Measurements from ENCODE around the gene ESPNL.
A peak's percentile ranks its signal among the peaks of the same experiment; 100 is the strongest.

ESPNL gene

DNA sequence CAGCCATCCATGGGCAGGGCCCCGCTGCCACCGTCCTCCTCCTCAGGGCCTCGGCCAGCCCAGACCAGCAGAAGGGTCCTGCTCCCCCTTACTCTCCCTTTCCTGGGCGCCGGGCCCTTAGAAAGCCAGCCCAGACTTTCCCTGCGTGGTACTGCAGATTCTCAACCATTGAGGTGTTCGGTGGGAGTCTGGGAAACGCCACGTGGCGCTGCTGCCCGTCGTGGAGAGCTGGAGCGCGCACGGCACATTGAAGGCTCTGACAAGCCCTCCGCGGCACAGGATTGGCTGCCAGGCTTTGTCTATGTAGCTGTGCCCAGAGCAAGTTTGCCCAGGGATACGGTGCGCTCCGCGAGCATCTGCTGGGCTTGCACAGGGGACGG lies 27.9 kb downstream of the ESPNL start:
- no peaks in the 10 kb centered on the region for H3K36me3 ChIP-seq (ENCODE audit: control insufficient read depth in 5 of 5, insufficient read depth in 5 of 5, low read length in 5 of 5)
- H3K27me3 ChIP-seq (ENCODE audit: control insufficient read depth in 5 of 5, insufficient read depth in 4 of 5, low read length in 5 of 5) = peaks cover 0 to 4% (median 0%) of the 10 kb centered on the region in 5 donors
- H3K4me3 ChIP-seq (ENCODE audit: low read depth in 1 of 5, low read length in 5 of 5) = peak overlapping the region in 1 of 5 donors; percentile 17
- no peak overlapping the region for H3K27ac ChIP-seq (ENCODE audit: low read depth, low read length)
- no peak overlapping the region for H3K9ac ChIP-seq (ENCODE audit: low read length in 5 of 5)
- no peaks in the 10 kb centered on the region for H3K9me3 ChIP-seq (ENCODE audit: control insufficient read depth in 5 of 5, low read length in 5 of 5)
- H3K4me1 ChIP-seq (ENCODE audit: control insufficient read depth in 5 of 5, insufficient read depth in 5 of 5, low read length in 5 of 5) = peaks cover 0 to 14% (median 5%) of the 10 kb centered on the region in 5 donors

DNA sequence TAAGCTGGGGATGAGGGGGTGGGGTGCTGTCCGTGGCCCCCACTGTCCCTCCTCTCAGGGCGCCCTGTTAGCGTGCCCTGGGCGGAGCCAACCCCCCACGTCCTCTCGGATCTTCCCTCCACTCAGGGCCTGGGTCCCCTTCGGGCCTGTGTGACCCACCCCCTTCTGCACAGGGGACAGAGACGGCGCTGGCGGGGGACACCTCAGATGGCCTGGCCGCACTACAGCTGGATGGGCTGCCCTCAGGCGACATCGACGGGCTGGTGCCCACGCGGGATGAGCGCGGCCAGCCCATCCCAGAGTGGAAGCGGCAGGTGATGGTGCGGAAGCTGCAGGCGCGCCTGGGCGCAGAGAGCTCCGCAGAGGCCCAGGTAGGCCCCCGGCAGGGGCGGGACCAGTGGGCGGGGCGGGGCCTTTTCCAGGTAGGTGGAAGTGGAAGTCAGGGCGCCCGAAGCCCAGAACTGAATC lies 28.4 kb downstream of the ESPNL start:
- Histone ChIP-seq H3K4me3 (ENCODE audit: low read depth in 1 of 5, low read length in 5 of 5) (no peak overlapping the region), H3K27me3 (ENCODE audit: control insufficient read depth in 5 of 5, insufficient read depth in 4 of 5, low read length in 5 of 5) (peaks cover 0 to 2% (median 0%) of the 10 kb centered on the region in 5 donors), H3K9ac (ENCODE audit: low read length in 5 of 5) (no peak overlapping the region), H3K4me1 (ENCODE audit: control insufficient read depth in 5 of 5, insufficient read depth in 5 of 5, low read length in 5 of 5) (peaks cover 0 to 14% (median 5%) of the 10 kb centered on the region in 5 donors), H3K27ac (ENCODE audit: low read depth, low read length) (no peak overlapping the region), H3K36me3 (ENCODE audit: control insufficient read depth in 5 of 5, insufficient read depth in 5 of 5, low read length in 5 of 5) (no peaks in the 10 kb centered on the region), H3K9me3 (ENCODE audit: control insufficient read depth in 5 of 5, low read length in 5 of 5) (no peaks in the 10 kb centered on the region)

GRCh38 chr2:238129166-238130010 lies 29.2 kb downstream of the ESPNL start:
- peaks cover 0 to 14% (median 5%) of the 10 kb centered on the region in 5 donors for H3K4me1 ChIP-seq (ENCODE audit: control insufficient read depth in 5 of 5, insufficient read depth in 5 of 5, low read length in 5 of 5)
- H3K4me3 ChIP-seq (ENCODE audit: low read depth in 1 of 5, low read length in 5 of 5) = no peak overlapping the region
- no peaks in the 10 kb centered on the region for H3K9me3 ChIP-seq (ENCODE audit: control insufficient read depth in 5 of 5, low read length in 5 of 5)
- no peaks in the 10 kb centered on the region for H3K36me3 ChIP-seq (ENCODE audit: control insufficient read depth in 5 of 5, insufficient read depth in 5 of 5, low read length in 5 of 5)
- H3K27me3 ChIP-seq (ENCODE audit: control insufficient read depth in 5 of 5, insufficient read depth in 4 of 5, low read length in 5 of 5) = peaks cover 0 to 2% (median 0%) of the 10 kb centered on the region in 5 donors
- H3K9ac ChIP-seq (ENCODE audit: low read length in 5 of 5) = no peak overlapping the region
- no peak overlapping the region for H3K27ac ChIP-seq (ENCODE audit: low read depth, low read length)

- Histone ChIP-seq H3K9me3 (ENCODE audit: control insufficient read depth in 5 of 5, low read length in 5 of 5) (no peaks in the 10 kb centered on the region), H3K9ac (ENCODE audit: low read length in 5 of 5) (no peak overlapping the region), H3K36me3 (ENCODE audit: control insufficient read depth in 5 of 5, insufficient read depth in 5 of 5, low read length in 5 of 5) (no peaks in the 10 kb centered on the region), H3K4me1 (ENCODE audit: control insufficient read depth in 5 of 5, insufficient read depth in 5 of 5, low read length in 5 of 5) (peaks cover 0 to 14% (median 5%) of the 10 kb centered on the region in 5 donors), H3K4me3 (ENCODE audit: low read depth in 1 of 5, low read length in 5 of 5) (no peak overlapping the region), H3K27me3 (ENCODE audit: control insufficient read depth in 5 of 5, insufficient read depth in 4 of 5, low read length in 5 of 5) (peaks cover 0 to 2% (median 0%) of the 10 kb centered on the region in 5 donors), H3K27ac (ENCODE audit: low read depth, low read length) (no peak overlapping the region)
Observed at GRCh38 chr2:238130111-238130695, 30.1 kb downstream of the ESPNL start.

- Histone ChIP-seq H3K27ac (ENCODE audit: low read depth, low read length) (no peak overlapping the region), H3K27me3 (ENCODE audit: control insufficient read depth in 5 of 5, insufficient read depth in 4 of 5, low read length in 5 of 5) (peaks cover 0 to 2% (median 0%) of the 10 kb centered on the region in 5 donors), H3K4me3 (ENCODE audit: low read depth in 1 of 5, low read length in 5 of 5) (no peak overlapping the region), H3K9me3 (ENCODE audit: control insufficient read depth in 5 of 5, low read length in 5 of 5) (no peaks in the 10 kb centered on the region), H3K9ac (ENCODE audit: low read length in 5 of 5) (no peak overlapping the region), H3K36me3 (ENCODE audit: control insufficient read depth in 5 of 5, insufficient read depth in 5 of 5, low read length in 5 of 5) (no peaks in the 10 kb centered on the region), H3K4me1 (ENCODE audit: control insufficient read depth in 5 of 5, insufficient read depth in 5 of 5, low read length in 5 of 5) (peaks cover 0 to 14% (median 5%) of the 10 kb centered on the region in 5 donors)
Observed at GRCh38 chr2:238130696-238131628, 30.8 kb downstream of the ESPNL start.

GRCh38 chr2:238131761-238132462 lies 31.8 kb downstream of the ESPNL start:
- H3K4me3 ChIP-seq (ENCODE audit: low read depth in 1 of 5, low read length in 5 of 5) = no peak overlapping the region
- H3K27me3 ChIP-seq (ENCODE audit: control insufficient read depth in 5 of 5, insufficient read depth in 4 of 5, low read length in 5 of 5) = peaks cover 0 to 2% (median 0%) of the 10 kb centered on the region in 5 donors
- no peaks in the 10 kb centered on the region for H3K9me3 ChIP-seq (ENCODE audit: control insufficient read depth in 5 of 5, low read length in 5 of 5)
- peaks cover 0 to 22% (median 9%) of the 10 kb centered on the region in 5 donors for H3K4me1 ChIP-seq (ENCODE audit: control insufficient read depth in 5 of 5, insufficient read depth in 5 of 5, low read length in 5 of 5)
- no peak overlapping the region for H3K27ac ChIP-seq (ENCODE audit: low read depth, low read length)
- H3K9ac ChIP-seq (ENCODE audit: low read length in 5 of 5) = no peak overlapping the region
- no peaks in the 10 kb centered on the region for H3K36me3 ChIP-seq (ENCODE audit: control insufficient read depth in 5 of 5, insufficient read depth in 5 of 5, low read length in 5 of 5)

DNA sequence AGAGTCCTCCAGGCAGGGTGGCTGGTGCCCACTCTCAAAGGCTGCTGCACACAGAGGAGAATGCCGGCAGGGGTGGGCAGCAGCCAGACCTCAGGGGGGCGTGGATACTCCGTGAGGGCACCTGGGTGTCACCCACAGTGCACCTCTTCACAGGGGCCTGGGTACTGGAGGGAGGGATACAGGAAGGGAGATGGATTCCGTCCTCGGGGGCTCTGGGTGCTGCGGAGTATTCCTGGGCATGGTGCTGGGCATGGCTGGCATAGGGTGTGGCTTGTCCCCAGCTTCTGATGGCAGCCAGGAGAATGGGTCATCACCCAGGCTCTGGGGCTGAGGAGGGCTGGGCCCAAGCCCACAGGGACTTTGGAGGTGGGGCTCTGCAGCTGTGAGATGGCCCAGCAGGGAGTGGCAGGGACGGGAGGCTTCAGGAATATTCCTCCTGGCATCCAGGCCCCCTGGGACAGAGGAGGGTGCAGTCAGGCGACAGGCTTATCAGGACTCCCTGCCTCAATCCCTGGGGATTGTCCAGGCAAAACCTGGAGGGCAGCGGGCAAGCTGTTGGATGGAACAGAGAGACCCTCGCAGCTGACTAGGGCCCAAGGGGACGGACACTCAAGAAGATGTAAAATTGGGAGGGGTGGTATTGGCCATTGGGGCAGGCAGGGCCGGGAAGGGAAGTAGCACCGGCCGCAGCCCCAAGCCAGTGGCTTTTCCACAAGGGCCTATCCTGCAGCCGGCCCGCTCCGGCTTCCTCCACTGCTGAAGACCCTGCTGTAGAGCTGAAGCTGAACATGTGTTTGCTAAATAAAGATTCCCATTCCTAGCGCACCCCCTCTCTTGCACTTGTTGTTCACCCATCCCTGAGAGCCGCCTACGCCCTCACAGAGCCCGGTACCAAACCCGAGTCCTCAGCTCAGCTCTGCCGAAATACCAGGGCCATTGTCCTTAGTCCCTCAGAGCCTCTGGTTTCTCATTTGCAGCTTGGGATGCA lies 32.6 kb downstream of the ESPNL start:
- no peak overlapping the region for H3K4me3 ChIP-seq (ENCODE audit: low read depth in 1 of 5, low read length in 5 of 5)
- no peak overlapping the region for H3K9ac ChIP-seq (ENCODE audit: low read length in 5 of 5)
- peaks cover 0 to 2% (median 0%) of the 10 kb centered on the region in 5 donors for H3K27me3 ChIP-seq (ENCODE audit: control insufficient read depth in 5 of 5, insufficient read depth in 4 of 5, low read length in 5 of 5)
- peaks cover 0 to 20% (median 9%) of the 10 kb centered on the region in 5 donors for H3K4me1 ChIP-seq (ENCODE audit: control insufficient read depth in 5 of 5, insufficient read depth in 5 of 5, low read length in 5 of 5)
- no peak overlapping the region for H3K27ac ChIP-seq (ENCODE audit: low read depth, low read length)
- H3K9me3 ChIP-seq (ENCODE audit: control insufficient read depth in 5 of 5, low read length in 5 of 5) = no peaks in the 10 kb centered on the region
- H3K36me3 ChIP-seq (ENCODE audit: control insufficient read depth in 5 of 5, insufficient read depth in 5 of 5, low read length in 5 of 5) = no peaks in the 10 kb centered on the region

- peaks cover 0 to 26% (median 18%) of the 10 kb centered on the region in 5 donors for H3K4me1 ChIP-seq (ENCODE audit: control insufficient read depth in 5 of 5, insufficient read depth in 5 of 5, low read length in 5 of 5)
- no peak overlapping the region for H3K4me3 ChIP-seq (ENCODE audit: low read depth in 1 of 5, low read length in 5 of 5)
- no peaks in the 10 kb centered on the region for H3K9me3 ChIP-seq (ENCODE audit: control insufficient read depth in 5 of 5, low read length in 5 of 5)
- H3K36me3 ChIP-seq (ENCODE audit: control insufficient read depth in 5 of 5, insufficient read depth in 5 of 5, low read length in 5 of 5) = no peaks in the 10 kb centered on the region
- H3K27me3 ChIP-seq (ENCODE audit: control insufficient read depth in 5 of 5, insufficient read depth in 4 of 5, low read length in 5 of 5) = no peaks in the 10 kb centered on the region
- H3K9ac ChIP-seq (ENCODE audit: low read length in 5 of 5) = no peak overlapping the region
- no peak overlapping the region for H3K27ac ChIP-seq (ENCODE audit: low read depth, low read length)
Observed at GRCh38 chr2:238133499-238134392, 33.6 kb downstream of the ESPNL start.
